Heart right ventricle (tissue), 16 donors: ENCODE results near the gene ACVR2B. TPM values are rescaled to one million over a fixed set of nuclear protein-coding genes. Genes with fewer than 3 reads are reported as not detected.

Experiments used
- ATAC-seq, 8 donors: fragments of 200-7000 bp; cut with Tn5 transposase; one replicate each; pipeline ENCODE4 v1.9.1; 2020; ENCODE audit warnings: mild to moderate bottlenecking in 8 of 8, moderate library complexity in 8 of 8, moderate number of reproducible peaks in 1 of 8
- DNase-seq, 2 donors: peaks; one replicate each; pipeline ENCODE4 v3.0.0-alpha.2; 2020
- H3K27ac ChIP-seq, 10 donors: fragments of 200-600 bp; sonication (generic) in 2 of 10; one replicate each; pipeline versions ENCODE4 v1.5.0 to v1.8.0; 2020 to 2022; ENCODE audit warnings: mild to moderate bottlenecking in 3 of 10
- H3K27me3 ChIP-seq, 7 donors: fragments of 200-600 bp; one replicate each; pipeline ENCODE4 v1.8.0; 2021 to 2022; ENCODE audit warnings: mild to moderate bottlenecking in 2 of 7
- H3K36me3 ChIP-seq, 9 donors: fragments of 200-600 bp; sonication (generic) in 1 of 9; one replicate each; pipeline versions ENCODE4 v1.5.0 to v1.8.0; 2020 to 2022; ENCODE audit warnings: mild to moderate bottlenecking in 2 of 9
- H3K4me1 ChIP-seq, 9 donors: fragments of 200-600 bp; sonication (generic) in 1 of 9; one replicate each; pipeline versions ENCODE4 v1.5.0 to v1.8.0; 2020 to 2022; ENCODE audit warnings: mild to moderate bottlenecking in 4 of 9
- H3K4me3 ChIP-seq, 10 donors: fragments of 200-600 bp; sonication (generic) in 2 of 10; one replicate each; pipeline versions ENCODE4 v1.5.0 to v1.8.0; 2020 to 2022; ENCODE audit warnings: mild to moderate bottlenecking in 7 of 10, moderate library complexity in 2 of 10
- H3K9me3 ChIP-seq, 11 donors: fragments of 200-600 bp in 10 of 11; sonication (generic) in 2 of 11; one replicate each; pipeline versions ENCODE4 v1.5.0 to v1.8.0; 2013 to 2022; ENCODE audit warnings: mild to moderate bottlenecking in 2 of 11, control low read depth in 1 of 11, moderate library complexity in 1 of 11
- CTCF ChIP-seq, 9 donors: fragments of 200-600 bp; sonication (generic) in 2 of 9; IDR thresholded peaks; one replicate each; pipeline versions ENCODE4 v1.5.0 to v1.8.0; 2021 to 2022; ENCODE audit warnings: antibody characterized with exemption in 9 of 9, mild to moderate bottlenecking in 5 of 9, moderate library complexity in 1 of 9
- WGBS, 2 donors: extraction: QIAGEN DNeasy Blood & Tissue Kit; methylation state at CpG; one replicate each; pipeline ENCODE4 v1.1.7; 2013; ENCODE audit warnings: inconsistent platforms in 1 of 2; 5-methylcytosine and 5-hydroxymethylcytosine counted together
- intact Hi-C, 10 donors: fragments of 100-400 bp; cut with DNase I; formaldehyde crosslinking; loops; one replicate each; pipeline versions ENCODE4 v1.11.1 to v1.14.2; 2022
- polyA plus RNA-seq, 2 donors: library from polyadenylated mRNA; stranded (reverse); fragments of 200-250 nt; gene quantifications; one replicate each; pipeline ENCODE4 v1.2.3, GENCODE V29; 2013
- total RNA-seq, 10 donors: library from RNA; stranded (reverse); fragmentation: NEBNext Ultra II Directional in 3 of 10; extraction: Animal tissue kit (Norgen Biotek cat#: 25700) in 3 of 10; gene quantifications; one replicate each; pipeline versions ENCODE4 v1.2.1 to v1.2.4, GENCODE V29; 2021 to 2023
- donor health status: Arrhythmogenic right ventricular cardiomyopathy.
- donor health status: ischemic (EF 13 %, LVEDD 7.1; RV severe dilation, severe dysfunction).
- donor health status: healthy with polysubstance abuse.
- donor health status: DM: no; HTN: yes; CAD: no.
- donor health status: DM: no; HTN: no; CAD: no.
- donor health status: ischemic (EF 25% LVEDD 6.9; RV normal size, moderate dysfunction).
- donor health status: ischemic (EF 25% LVEDD 5.7; RV mildly dilated, moderate dysfunction).
- donor health status: healthy.
- donor health status: DM: yes; HTN: yes; CAD: no.
- donor health status: Ischemic cardiomyopathy.
- donor health status: ischemic (EF 35%, LVEDD 5.7; RV mildly dilated, moderate dysfunction).
- donor health status: nonischemic (EF 11% LVEDD 7.7; RV severe dilation, severe dysfunction).
- donor health status: DM: yes; HTN: yes; CAD: no.
- donor health status: PGD.
- donor health status: ischemic (EF 29% LVEDD 5.4; RV normal size, mild dysfunction).
- donor health status: nonischemic (EF 23%, LVEDD 6.1; RV moderate dilation, normal function).

ACVR2B gene
- total and polyA plus RNA-seq, 12 donors: 0.43 to 7.6 (median 6.1) TPM

- intact Hi-C loops: loop anchor here in 4 of 10 donors (10.0 kb wide), 3 partner anchors 347 to 467 kb away; no protein-coding TSS in a partner anchor
- 89 to 94% methylated on average over 3 of the region's 3 CpGs for WGBS, 2 donors
- Histone ChIP-seq H3K4me3 (no peak overlapping the region), H3K27ac (no peak overlapping the region), H3K36me3 (no peaks in the 10 kb centered on the region), H3K27me3 (no peaks in the 10 kb centered on the region), H3K4me1 (peaks cover 0 to 30% (median 12%) of the 10 kb centered on the region in 9 donors), H3K9me3 (peaks cover 0 to 21% (median 9%) of the 10 kb centered on the region in 11 donors)
- TF ChIP-seq CTCF (IDR thresholded peaks at IDR 0.05): no peak
- DNase-seq: no peak
- ATAC-seq: no peak
These were observed 17.7 kb downstream of the ACVR2B start for GRCh38 chr3:38471260-38471857.

- ATAC-seq: no peak
- intact Hi-C loops: loop anchor here in 4 of 10 donors (10.0 kb wide), 3 partner anchors 348 to 468 kb away; no protein-coding TSS in a partner anchor
- H3K9me3 ChIP-seq: peaks cover 0 to 21% (median 9%) of the 10 kb centered on the region in 11 donors
- H3K27me3 ChIP-seq: no peaks in the 10 kb centered on the region
- 91 to 94% methylated on average over 1 of the region's 1 CpG for WGBS, 2 donors
- no peak for TF ChIP-seq CTCF (IDR thresholded peaks at IDR 0.05)
- no peak for DNase-seq
- no peak overlapping the region for H3K4me3 ChIP-seq
- no peak overlapping the region for H3K27ac ChIP-seq
- peaks cover 0 to 1% (median 0%) of the 10 kb centered on the region in 9 donors for H3K36me3 ChIP-seq
- H3K4me1 ChIP-seq: peaks cover 0 to 30% (median 12%) of the 10 kb centered on the region in 9 donors
These were observed 18.7 kb downstream of the ACVR2B start for GRCh38 chr3:38472342-38472741.

DNA sequence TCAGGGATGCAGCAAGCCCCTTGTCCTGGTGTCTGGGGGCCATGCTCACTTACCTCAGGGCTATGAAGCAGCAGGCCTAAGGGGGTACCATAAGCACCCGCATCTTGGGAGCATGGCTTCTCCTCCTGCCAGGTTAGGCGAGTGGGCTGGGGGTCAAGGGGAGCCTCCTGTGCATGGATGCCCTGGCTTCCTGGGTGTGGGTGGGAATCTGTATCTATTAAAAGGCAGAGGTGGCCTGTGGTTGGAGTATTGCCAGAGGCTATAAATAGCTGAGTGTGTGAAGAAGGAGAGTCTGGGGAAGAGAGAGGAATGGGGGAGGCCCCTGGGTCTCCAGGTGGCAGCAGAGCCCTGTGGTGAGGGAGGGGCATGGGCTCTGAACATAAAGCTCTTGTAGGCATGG, 19.5 kb downstream of the ACVR2B start:
- Histone ChIP-seq H3K4me1 (peaks cover 0 to 30% (median 12%) of the 10 kb centered on the region in 9 donors), H3K27me3 (no peaks in the 10 kb centered on the region), H3K9me3 (peaks cover 0 to 21% (median 9%) of the 10 kb centered on the region in 11 donors), H3K36me3 (peaks cover 0 to 7% (median 0%) of the 10 kb centered on the region in 9 donors), H3K4me3 (no peak overlapping the region), H3K27ac (no peak overlapping the region)
- peak in 1 of 2 donors; percentile 32 for DNase-seq
- intact Hi-C loops: loop anchor here in 4 of 10 donors (10.0 kb wide), 3 partner anchors 348 to 468 kb away; no protein-coding TSS in a partner anchor
- ATAC-seq: peak in 5 of 8 donors; percentile 22 to 50 (median 32)
- no peak for TF ChIP-seq CTCF (IDR thresholded peaks at IDR 0.05)
- WGBS, 2 donors: 68 to 86% methylated on average over 2 of the region's 2 CpGs

DNA sequence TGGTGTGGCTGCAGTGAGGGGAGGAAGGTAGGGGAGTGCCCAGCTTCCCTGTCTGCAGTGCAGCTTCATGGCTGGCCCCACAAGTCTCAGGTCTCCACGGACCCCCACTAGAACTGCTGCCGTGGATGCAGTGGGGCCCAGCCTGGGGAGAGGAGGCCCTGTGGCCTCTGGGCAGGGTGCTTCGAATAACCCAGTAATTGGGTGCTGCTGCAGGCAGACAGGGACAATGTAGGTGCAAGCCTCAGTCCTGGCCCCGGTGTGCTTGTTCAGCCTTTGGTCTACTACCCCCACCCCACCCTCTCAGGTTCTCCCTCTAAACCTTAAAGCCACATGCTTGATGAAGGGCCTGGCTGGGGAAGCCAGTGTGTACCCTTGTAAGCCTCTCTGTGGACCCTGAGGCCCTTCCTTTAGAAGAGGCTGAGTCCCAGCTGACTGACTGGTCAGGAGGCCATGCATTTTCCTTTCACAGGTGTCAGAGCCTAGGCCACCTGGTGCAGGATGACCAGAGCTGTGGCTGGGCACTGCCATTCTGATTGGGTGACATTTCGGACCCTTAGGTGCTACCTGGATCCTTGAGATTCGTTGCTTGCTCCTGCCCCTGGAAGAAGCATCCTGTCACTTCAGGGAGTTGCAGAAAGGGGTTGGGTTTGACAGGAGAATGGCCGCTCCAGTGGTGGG, 21.4 kb downstream of the ACVR2B start:
- Histone ChIP-seq H3K27ac (no peak overlapping the region), H3K4me1 (peaks cover 0 to 30% (median 12%) of the 10 kb centered on the region in 9 donors), H3K36me3 (peaks cover 0 to 24% (median 7%) of the 10 kb centered on the region in 9 donors), H3K9me3 (peaks cover 0 to 7% (median 3%) of the 10 kb centered on the region in 11 donors), H3K27me3 (no peaks in the 10 kb centered on the region), H3K4me3 (no peak overlapping the region)
- no peak for ATAC-seq
- intact Hi-C loops: loop anchor here in 6 of 10 donors (5.0 to 10.0 kb wide), 5 partner anchors 128 to 470 kb away; partner anchors contain the start of gene XYLB (in 2 of the 6)
- TF ChIP-seq CTCF (IDR thresholded peaks at IDR 0.05): no peak
- no peak for DNase-seq
- 89 to 90% methylated on average over 7 of the region's 7 CpGs for WGBS, 2 donors
